HG03045 (cell line): ENCODE results near the gene ZNF624.
"Not testable (repeated sequence)": the region's sequence is repeated elsewhere in the genome, so short reads cannot be mapped to it uniquely, and the experiment has no call there.

Source experiments
- ATAC-seq: cut with Tn5 transposase; IDR thresholded peaks from one replicate; pipeline ENCODE4 v1.9.1; 2021; ENCODE audit warnings: mild to moderate bottlenecking, moderate library complexity; ENCODE audit not compliant: unreplicated experiment

ZNF624 gene

DNA sequence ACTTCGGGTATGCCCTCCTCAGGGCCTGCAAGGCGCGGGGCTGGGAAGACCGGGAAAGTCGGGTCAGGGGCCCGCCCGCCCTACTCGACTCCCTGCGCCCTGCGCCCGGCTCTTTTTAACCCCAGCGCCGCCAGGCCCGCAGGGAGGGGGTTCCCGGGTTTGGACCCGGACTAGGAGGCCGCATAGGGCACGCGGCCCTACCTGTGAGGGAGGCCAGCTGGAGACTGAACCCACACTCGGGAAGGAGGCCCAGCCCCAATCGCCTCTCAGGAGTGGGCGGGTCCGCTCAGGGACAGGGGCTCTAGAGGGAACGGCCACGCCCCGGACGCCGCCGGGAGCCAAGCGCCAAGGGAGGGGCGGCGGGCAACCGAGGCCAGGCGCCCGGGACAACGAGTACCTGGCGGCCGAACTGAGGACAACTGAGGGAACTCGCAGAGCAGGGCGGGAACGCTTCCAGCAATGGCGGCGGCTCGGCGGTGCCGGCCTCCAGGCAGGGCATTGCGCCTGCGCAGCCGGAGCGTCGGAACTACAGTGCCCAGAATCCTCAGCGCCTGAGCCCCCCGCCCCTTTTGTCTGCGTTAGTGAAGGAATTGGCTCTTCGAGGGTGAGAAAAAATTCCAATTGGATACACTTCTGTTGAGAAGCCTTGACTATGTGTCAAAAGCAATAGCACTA is at the start of gene ZNF624:
TSS of gene ZNF624 (minus strand) at position 484 of the 675 bp plus-strand sequence.
- ATAC-seq = peak; percentile 90

DNA sequence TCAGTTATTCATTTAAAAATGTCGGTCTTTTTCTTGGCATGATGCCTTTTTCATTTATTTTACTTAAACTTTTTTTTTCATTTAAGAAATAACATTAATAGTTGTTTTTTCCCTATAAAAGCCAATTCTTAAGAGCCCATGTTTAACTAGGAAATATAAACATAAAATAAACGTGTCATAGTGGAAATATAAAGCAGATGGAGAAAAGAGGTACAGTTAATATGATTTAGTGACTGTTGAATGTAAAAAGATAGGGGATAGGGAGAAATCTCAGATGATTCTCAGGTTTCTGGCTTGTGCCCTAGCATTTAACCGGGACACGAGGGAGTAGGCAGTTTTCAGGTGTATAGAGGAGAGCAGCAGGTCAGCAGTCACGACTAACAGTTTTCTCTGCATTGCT is 44.0 kb upstream of the ZNF624 start:
- ATAC-seq = not testable (repeated sequence)

- ATAC-seq = not testable (repeated sequence)
These were observed 36.8 kb upstream of the ZNF624 start for GRCh38 chr17:16690447-16690846.

DNA sequence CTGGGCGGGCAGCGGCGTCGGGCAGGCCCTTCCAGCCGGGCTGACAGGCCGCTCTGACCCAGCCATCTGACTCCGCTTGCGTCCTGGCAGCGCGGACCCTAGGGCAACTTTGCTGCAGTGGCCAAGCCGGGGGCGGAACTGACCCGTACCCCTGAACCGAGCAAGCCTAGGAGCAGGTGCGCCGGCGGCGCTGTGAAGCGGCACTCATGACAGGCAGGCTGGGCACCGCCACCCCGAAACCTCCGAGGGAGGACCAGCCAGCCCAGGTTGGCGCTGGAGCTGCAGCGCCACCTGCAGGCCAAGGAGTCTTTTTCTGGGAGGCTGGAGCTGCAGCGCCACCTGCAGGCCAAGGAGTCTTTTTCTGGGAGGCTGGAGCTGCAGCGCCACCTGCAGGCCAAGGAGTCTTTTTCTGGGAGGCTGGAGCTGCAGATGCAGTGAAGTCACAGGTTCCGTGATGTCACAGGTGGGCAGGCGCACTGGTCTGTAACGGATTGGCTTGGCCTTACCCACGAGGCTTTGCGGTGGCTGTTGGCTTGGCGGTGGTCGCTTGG is 36.2 kb upstream of the ZNF624 start, which contains the start of gene CCDC144A:
TSS of gene CCDC144A (plus strand) at position 511 of the 551 bp plus-strand sequence. CDS start 160 bp downstream, outside the sequence.
- ATAC-seq = not testable (repeated sequence)

GRCh38 chr17:16687151-16687550 is 33.5 kb upstream of the ZNF624 start:
- not testable (repeated sequence) for ATAC-seq

DNA sequence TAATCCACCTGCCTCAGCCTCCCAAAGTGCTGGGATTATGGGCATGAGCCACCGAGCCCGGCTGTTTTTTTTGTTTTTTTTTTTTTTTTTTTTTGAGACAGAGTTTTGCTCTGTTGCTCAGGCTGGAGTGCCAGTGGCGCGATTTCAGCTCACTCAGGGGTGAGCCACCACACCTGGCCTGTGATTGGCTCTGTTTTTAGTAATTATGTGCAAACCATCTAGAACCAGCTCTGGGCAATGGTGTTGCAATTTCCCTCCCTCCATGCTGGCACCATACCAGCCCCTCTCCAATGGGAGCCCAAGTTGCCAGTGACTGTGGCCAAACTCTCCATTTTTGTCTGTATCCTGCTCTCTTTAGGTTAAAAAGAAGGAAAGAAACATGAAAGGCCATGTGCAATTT is 32.4 kb upstream of the ZNF624 start:
- ATAC-seq = not testable (repeated sequence)

DNA sequence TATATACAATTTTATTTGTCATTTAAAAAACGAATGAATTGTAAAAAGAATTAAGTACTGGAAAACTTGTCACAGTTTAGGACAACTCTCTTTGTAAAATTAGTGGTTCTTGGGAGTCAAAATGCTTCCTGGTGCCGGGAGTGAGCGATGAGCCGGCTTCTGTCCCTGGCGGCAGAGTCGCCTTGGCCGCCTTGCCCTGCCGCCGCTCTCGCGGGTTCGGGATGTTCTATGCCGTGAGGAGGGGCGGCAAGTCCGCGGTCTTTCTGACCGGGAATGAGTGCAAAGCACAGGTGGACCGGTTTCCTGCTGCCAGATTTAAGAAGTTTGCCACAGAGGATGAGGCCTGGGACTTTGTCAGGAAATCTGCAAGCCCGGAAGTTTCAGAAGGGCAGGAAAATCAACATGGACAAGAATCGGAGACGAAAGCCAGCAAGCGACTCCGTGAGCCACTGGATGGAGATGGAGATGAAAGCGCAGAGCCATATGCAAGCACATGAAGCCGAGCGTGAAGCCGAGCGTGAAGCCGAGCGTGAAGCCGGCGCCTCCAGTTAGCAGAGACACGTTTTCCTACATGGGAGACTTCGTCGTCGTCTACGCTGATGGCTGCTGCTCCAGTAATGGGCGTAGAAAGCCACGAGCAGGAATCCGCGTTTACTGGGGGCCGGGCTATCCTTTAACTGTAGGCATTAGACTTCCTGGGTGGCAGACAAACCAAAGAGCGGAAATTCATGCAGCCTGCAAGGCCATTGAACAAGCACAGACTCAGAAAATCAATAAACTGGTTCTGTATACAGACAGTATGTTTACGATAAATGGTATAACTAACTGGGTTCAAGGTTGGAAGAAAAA is 29.9 kb upstream of the ZNF624 start:
- ATAC-seq = not testable (repeated sequence)

GRCh38 chr17:16676676-16677268 is 23.1 kb upstream of the ZNF624 start:
- no peak for ATAC-seq

DNA sequence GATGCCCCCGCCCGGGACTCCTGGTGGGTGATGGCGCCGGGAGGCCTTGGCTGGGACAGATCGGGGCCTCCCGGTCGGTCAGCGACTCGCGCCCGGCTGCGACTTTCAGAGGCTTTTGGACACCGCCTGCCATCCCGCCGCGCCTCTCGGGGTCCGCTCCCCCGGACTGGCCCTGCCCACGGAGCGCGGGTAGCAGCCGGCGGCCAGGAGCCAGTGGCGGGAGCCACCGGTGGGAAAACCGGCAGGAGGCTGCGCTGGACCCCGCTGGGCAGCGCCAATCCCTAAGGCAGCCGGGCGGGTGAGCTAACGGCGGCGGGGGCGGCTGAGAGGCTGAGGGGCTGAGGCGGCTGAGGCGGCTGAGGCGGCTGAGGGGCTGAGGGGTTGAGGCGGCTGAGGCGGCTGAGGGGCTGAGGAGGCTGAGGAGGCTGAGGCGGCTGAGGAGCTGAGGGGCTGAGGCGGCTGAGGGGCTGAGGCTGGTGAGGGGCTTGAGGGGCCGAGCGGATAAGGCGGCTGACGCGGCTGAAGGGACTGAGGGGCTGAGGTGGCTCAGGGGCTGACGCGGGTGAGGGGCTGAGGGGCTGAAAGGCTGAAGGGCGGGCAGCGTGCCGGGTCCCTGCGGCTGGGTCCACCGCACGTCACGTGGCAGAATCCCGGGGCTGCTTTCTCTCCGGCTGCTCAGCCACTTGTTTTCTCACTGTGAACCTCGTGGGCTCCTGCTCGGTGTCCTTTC is 13.4 kb upstream of the ZNF624 start:
- ATAC-seq = not testable (repeated sequence)

DNA sequence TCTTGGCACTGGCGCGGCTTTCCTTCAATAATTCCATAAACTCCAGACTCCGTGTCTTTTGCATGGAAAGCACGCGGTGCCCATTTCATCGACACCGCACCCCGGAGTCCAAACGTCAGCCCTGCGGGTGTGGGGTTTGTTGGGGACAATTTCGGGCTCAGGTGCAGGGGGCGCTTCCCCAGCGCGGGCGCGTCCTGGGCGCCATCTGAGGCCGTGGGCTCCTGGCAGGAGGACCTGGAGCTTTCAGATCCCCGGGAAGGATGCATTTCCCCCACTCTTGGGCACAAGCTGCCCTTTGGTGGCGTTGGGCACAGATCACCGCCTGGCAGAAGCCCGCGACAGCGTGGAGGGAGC is 12.9 kb upstream of the ZNF624 start:
- not testable (repeated sequence) for ATAC-seq

DNA sequence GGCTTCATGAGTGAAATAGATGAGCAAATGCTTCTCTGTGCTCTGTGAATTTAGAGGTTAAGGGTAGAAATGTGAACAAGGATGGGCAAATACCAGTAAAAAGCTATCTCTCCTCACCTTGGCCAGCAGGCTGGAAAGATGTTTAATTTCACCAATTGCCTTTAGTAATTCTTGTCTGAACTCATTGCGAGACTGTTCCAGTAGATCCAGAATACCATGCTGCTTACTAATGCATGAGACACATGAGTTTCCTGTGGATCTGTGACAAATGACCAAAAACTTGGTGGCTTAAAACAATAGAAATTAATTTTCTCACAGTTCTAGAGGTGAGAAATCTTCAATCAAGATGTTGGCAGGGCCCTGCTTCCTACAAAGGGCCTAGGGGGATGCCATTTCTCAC is 9.3 kb upstream of the ZNF624 start:
- no peak for ATAC-seq

DNA sequence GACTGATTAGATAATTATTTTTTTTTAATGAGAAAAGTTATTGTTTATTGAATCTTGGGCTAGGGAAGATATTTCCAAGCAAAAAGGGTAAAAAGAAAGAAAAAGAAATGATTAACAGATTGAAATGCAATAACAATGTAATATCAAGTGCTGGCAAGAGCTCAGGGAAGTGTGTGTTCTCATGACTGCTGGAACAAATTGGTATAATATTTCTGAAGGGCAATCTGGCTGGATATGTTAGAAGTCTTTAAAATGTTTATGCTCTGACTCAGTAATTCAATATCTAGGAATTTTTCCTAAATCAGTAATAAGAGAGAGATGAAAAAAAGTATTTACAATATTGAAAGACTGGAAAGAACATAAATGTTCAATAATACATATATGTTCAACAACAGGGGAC is 7.6 kb upstream of the ZNF624 start:
- no peak for ATAC-seq

- peak; percentile 20 for ATAC-seq
These were observed 743 bp downstream of the ZNF624 start for GRCh38 chr17:16652847-16653366.

DNA sequence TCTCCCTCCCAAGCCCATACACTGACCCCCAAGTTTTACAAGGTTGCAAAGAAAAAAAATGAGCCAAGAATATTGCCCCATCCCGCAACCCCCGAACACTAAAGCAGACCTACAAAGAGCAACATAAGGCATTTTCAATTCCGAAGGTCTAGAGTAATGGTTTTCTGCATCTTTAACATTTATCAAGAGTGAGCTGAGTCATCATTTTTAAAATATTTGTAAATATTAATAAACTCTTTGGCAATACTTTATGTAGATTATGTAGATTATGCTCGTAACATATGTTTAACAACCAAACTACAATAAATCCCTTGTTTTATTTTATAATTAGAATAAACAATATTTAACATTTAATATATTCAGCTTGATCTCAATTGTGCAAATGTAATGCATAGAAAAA is 1.4 kb downstream of the ZNF624 start:
- ATAC-seq = no peak

- ATAC-seq = no peak
These were observed 4.1 kb downstream of the ZNF624 start for GRCh38 chr17:16649585-16649984.

DNA sequence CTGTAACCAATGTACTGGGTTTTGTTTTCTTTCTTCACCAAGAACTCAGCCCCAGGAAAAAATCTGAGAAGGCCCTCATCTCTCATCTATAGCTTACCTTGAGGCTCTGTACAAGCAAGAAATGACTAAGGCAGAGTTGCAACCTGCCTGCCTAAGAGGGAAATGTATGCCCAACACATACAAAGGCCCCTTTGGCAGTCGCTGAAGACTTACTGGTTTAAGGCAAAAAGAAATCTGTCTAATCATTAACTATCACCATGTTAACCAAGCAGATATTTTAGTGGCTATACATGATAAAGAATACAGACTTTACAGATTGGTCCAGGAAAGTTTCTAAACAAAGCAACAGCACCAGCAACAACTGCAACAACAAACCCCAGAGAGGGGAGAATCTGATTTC is 14.2 kb downstream of the ZNF624 start:
- no peak for ATAC-seq

DNA sequence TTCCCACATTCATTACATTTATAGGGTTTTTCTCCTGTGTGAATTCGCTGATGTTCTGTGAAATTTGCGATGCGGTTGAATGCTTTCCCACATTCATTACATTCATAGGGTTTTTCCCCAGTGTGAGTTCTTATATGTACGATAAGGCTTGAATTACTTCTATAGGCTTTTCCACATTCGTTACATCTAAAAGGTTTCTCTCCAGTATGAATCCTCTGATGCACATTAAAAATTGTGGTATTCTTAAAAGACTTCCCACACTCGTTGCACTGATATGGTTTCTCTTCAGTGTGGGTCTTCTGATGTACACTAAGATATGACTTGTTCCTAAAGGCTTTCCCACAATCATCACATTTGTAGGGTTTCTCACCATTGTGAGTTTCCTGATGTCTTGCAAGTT is 30.4 kb downstream of the ZNF624 start:
- no peak for ATAC-seq

- no peak for ATAC-seq
These were observed 30.9 kb downstream of the ZNF624 start for GRCh38 chr17:16622540-16623277.

- ATAC-seq = no peak
These were observed 36.1 kb downstream of the ZNF624 start for GRCh38 chr17:16617481-16618060.
